ENCODE results near the gene CEP126.

The CEP126 gene, protein sequence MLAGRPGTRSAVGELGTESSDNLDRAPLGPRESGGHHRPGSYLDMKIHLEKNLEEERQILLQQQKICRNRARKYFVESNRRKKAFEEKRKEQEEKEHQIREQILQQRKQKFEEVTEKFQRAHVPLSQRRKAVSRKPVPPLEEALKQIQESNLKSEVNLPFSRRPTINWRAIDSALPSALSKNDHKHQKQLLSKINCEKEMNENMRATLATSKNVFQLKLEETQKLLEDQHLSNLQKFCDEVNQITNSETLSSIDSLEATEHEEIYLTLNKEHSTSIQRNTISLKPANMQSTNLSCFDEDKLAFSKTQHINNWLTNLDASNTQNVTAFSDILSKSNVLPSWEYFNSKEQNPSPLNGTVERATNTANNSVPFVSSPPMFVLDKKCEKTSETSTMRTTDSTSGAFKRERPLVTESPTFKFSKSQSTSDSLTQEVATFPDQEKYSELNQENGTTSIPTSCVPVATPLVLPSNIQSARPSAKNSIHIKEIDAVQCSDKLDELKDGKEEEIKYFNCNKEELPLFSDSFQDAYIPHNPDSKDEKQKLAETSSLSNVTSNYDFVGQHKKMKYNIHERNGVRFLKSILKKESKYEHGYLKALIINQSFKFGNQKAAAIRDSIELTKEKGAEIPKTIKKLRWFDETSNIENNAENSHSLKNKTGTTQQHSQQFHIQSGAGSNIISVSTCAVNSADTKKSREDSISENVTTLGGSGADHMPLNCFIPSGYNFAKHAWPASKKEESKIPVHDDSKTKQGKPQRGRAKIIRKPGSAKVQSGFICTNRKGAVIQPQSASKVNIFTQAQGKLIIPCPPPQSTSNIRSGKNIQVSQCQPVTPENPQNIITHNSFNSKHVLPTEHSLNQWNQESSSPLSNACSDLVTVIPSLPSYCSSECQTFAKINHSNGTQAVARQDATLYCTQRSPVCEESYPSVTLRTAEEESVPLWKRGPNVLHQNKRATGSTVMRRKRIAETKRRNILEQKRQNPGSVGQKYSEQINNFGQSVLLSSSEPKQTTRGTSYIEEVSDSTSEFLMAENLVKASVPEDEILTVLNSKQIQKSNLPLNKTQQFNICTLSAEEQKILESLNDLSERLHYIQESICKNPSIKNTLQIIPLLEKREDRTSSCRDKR

DNA sequence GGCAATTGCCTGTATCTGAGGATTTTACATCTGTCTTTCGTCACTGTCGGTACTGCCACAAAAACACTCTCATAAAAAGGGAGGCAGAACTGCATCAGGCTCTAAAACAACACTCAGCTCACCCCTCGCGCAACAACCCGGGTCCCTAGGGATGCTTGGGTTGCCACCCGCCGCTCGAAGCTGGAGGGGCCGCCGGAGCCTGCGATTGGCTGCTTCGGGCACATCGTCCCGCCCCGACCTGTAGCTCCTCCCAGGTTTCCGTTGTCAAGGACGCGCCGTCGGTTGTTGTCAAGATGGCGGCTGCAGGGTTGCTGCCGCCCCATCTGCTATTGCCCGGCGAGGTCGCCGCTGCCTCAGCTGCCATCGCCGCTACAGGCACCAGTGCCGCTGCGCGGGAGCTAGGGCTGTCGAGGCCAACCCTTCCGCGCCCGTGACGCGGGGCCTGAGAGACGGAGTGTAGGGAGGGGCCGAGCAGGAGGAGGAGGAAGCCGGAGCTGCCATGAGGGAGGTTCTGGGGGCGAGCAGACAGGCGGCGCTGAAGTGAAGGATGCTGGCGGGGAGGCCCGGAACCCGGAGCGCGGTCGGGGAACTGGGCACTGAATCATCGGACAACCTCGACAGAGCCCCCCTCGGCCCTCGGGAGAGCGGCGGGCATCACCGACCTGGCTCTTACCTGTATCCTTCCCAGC lies at the start of gene CEP126:
TSS of gene CEP126 (plus strand) at position 273 of the 689 bp plus-strand sequence. CDS start at position 548, 275 bp downstream.
- ATAC-seq = peak; percentile 96
- TF ChIP-seq ZFP3 (CRISPR knock-in tag; IDR thresholded peaks at IDR 0.05) (no peak), ZNF565 (CRISPR knock-in tag; conservative IDR thresholded peaks at IDR 0.05; ENCODE audit: low read depth) (no peak), PPARA (CRISPR knock-in tag; IDR thresholded peaks at IDR 0.05; ENCODE audit: borderline replicate concordance) (no peak), ZNF8 (CRISPR knock-in tag; IDR thresholded peaks at IDR 0.05) (no peak), GLIS3 (CRISPR knock-in tag; IDR thresholded peaks at IDR 0.05) (no peak), ISL1 (CRISPR knock-in tag; IDR thresholded peaks at IDR 0.05) (no peak), SNAI2 (CRISPR knock-in tag; IDR thresholded peaks at IDR 0.05) (no peak), CSDC2 (CRISPR knock-in tag; IDR thresholded peaks at IDR 0.05) (no peak)
- TF ChIP-seq, protein P1, sequence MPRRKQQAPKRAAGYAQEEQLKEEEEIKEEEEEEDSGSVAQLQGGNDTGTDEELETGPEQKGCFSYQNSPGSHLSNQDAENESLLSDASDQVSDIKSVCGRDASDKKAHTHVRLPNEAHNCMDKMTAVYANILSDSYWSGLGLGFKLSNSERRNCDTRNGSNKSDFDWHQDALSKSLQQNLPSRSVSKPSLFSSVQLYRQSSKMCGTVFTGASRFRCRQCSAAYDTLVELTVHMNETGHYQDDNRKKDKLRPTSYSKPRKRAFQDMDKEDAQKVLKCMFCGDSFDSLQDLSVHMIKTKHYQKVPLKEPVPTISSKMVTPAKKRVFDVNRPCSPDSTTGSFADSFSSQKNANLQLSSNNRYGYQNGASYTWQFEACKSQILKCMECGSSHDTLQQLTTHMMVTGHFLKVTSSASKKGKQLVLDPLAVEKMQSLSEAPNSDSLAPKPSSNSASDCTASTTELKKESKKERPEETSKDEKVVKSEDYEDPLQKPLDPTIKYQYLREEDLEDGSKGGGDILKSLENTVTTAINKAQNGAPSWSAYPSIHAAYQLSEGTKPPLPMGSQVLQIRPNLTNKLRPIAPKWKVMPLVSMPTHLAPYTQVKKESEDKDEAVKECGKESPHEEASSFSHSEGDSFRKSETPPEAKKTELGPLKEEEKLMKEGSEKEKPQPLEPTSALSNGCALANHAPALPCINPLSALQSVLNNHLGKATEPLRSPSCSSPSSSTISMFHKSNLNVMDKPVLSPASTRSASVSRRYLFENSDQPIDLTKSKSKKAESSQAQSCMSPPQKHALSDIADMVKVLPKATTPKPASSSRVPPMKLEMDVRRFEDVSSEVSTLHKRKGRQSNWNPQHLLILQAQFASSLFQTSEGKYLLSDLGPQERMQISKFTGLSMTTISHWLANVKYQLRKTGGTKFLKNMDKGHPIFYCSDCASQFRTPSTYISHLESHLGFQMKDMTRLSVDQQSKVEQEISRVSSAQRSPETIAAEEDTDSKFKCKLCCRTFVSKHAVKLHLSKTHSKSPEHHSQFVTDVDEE (CRISPR knock-in tag; IDR thresholded peaks at IDR 0.05) = no peak

DNA sequence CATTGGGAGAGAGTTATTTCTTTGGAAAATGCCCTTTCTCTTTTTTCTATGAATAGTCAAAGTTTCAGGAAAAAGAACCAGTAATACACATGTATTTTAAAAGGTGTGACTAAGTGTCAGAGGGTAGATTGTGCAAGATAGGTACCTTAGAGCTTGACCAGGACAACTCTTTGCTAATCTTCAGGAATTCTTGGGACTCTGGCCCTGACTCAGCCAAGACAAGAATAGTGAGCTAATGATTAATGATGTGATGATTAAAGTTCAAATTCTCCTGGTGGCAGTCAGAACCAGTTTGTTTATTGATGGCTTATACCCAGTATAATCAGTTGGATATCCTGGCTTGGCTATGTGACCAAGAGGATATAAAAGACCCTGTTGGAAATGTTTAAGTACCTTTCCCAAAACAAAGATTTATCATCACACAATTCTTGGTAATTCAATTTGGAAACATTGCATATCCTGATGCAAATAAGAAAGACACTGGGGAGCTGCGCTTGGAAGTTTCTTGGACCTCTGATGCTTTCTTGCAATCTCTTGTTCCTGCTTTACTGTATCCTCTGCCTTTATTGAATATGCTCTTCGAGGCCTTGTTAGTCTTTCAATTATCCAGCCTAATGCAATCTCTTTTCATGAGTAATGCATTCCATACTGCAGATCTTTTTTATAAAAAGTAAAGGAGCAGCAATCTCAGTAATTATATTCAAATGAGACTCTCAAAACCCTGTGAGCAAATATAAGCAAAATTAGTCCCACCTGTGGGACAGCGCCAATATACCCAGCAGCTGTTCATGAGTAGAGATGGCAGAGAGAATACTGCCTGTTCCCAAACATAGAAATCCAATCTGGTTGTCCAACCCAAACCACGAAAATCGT lies 48.0 kb upstream of the CEP126 start:
- TF ChIP-seq RARB (CRISPR knock-in tag; IDR thresholded peaks at IDR 0.05) = no peak
- no peak for TF ChIP-seq ZFP3 (CRISPR knock-in tag; IDR thresholded peaks at IDR 0.05)
- TF ChIP-seq BACH2 (CRISPR knock-in tag; IDR thresholded peaks at IDR 0.05; ENCODE audit: borderline replicate concordance) = no peak
- TF ChIP-seq, protein P1 (CRISPR knock-in tag; IDR thresholded peaks at IDR 0.05) = no peak
- peak; percentile 53 for ATAC-seq

- no peak for ATAC-seq
- no peak for TF ChIP-seq RARB (CRISPR knock-in tag; IDR thresholded peaks at IDR 0.05)
- TF ChIP-seq, protein P2, sequence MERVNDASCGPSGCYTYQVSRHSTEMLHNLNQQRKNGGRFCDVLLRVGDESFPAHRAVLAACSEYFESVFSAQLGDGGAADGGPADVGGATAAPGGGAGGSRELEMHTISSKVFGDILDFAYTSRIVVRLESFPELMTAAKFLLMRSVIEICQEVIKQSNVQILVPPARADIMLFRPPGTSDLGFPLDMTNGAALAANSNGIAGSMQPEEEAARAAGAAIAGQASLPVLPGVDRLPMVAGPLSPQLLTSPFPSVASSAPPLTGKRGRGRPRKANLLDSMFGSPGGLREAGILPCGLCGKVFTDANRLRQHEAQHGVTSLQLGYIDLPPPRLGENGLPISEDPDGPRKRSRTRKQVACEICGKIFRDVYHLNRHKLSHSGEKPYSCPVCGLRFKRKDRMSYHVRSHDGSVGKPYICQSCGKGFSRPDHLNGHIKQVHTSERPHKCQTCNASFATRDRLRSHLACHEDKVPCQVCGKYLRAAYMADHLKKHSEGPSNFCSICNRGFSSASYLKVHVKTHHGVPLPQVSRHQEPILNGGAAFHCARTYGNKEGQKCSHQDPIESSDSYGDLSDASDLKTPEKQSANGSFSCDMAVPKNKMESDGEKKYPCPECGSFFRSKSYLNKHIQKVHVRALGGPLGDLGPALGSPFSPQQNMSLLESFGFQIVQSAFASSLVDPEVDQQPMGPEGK (CRISPR knock-in tag; IDR thresholded peaks at IDR 0.05; ENCODE audit: borderline replicate concordance) = no peak
- TF ChIP-seq PPARA (CRISPR knock-in tag; IDR thresholded peaks at IDR 0.05; ENCODE audit: borderline replicate concordance) = no peak
- TF ChIP-seq, protein P3, sequence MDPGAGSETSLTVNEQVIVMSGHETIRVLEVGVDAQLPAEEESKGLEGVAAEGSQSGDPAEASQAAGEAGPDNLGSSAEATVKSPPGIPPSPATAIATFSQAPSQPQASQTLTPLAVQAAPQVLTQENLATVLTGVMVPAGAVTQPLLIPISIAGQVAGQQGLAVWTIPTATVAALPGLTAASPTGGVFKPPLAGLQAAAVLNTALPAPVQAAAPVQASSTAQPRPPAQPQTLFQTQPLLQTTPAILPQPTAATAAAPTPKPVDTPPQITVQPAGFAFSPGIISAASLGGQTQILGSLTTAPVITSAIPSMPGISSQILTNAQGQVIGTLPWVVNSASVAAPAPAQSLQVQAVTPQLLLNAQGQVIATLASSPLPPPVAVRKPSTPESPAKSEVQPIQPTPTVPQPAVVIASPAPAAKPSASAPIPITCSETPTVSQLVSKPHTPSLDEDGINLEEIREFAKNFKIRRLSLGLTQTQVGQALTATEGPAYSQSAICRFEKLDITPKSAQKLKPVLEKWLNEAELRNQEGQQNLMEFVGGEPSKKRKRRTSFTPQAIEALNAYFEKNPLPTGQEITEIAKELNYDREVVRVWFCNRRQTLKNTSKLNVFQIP (CRISPR knock-in tag; IDR thresholded peaks at IDR 0.05; ENCODE audit: borderline replicate concordance, low read depth) = no peak
- no peak for TF ChIP-seq TOX (CRISPR knock-in tag; IDR thresholded peaks at IDR 0.05; ENCODE audit: borderline replicate concordance)
Measured at GRCh38 chr11:101867951-101868350, 46.9 kb upstream of the CEP126 start.

All from SK-N-SH treated with all-trans-retinoic acid at 6 μM for 48 hours (cell line).